ENCODE results near the gene PAPPA. TPM values are rescaled to one million over a fixed set of nuclear protein-coding genes. Genes with fewer than 3 reads are reported as not detected.

PAPPA gene
- total RNA-seq, 4 donors from 2014 or later: 0.70 to 4.1 (median 1.8) TPM

- Histone ChIP-seq H3K4me1 (no peaks in the 10 kb centered on the region), H3K4me3 (no peak overlapping the region), H3K9me3 (no peaks in the 10 kb centered on the region), H3K27ac (no peak overlapping the region), H3K36me3 (no peaks in the 10 kb centered on the region), H3K27me3 (no peaks in the 10 kb centered on the region)
- TF ChIP-seq POLR2A (IDR thresholded peaks at IDR 0.05): no peak
- TF ChIP-seq, protein P1, sequence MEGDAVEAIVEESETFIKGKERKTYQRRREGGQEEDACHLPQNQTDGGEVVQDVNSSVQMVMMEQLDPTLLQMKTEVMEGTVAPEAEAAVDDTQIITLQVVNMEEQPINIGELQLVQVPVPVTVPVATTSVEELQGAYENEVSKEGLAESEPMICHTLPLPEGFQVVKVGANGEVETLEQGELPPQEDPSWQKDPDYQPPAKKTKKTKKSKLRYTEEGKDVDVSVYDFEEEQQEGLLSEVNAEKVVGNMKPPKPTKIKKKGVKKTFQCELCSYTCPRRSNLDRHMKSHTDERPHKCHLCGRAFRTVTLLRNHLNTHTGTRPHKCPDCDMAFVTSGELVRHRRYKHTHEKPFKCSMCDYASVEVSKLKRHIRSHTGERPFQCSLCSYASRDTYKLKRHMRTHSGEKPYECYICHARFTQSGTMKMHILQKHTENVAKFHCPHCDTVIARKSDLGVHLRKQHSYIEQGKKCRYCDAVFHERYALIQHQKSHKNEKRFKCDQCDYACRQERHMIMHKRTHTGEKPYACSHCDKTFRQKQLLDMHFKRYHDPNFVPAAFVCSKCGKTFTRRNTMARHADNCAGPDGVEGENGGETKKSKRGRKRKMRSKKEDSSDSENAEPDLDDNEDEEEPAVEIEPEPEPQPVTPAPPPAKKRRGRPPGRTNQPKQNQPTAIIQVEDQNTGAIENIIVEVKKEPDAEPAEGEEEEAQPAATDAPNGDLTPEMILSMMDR (IDR thresholded peaks at IDR 0.05): no peak
- no peak for DNase-seq
Measured at GRCh38 chr9:116380496-116380995, 227.0 kb downstream of the PAPPA start.

DNA sequence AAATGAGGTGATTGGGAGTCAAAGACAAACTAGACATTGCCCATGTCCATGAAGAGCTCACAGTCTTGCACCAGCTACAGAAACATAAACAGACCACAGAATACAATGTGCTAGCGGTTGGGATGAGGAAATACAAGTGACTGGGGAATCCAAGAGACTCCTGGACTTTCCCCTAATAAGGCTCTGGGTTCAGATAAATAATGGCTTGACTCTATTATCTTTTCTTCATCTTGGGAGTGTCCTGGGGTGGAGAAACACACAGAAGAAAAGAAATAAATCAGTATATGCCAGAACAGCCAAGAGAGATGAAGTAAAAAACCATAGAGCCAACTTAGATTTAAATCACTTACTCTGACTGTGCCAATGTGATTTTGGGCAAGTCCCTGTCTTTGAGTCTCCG is 227.8 kb downstream of the PAPPA start:
- Histone ChIP-seq H3K27me3 (no peaks in the 10 kb centered on the region), H3K9me3 (no peaks in the 10 kb centered on the region), H3K36me3 (no peaks in the 10 kb centered on the region), H3K4me3 (no peak overlapping the region), H3K4me1 (no peaks in the 10 kb centered on the region), H3K27ac (no peak overlapping the region)
- TF ChIP-seq, protein P1 (IDR thresholded peaks at IDR 0.05): no peak
- TF ChIP-seq POLR2A (IDR thresholded peaks at IDR 0.05): no peak
- DNase-seq: no peak

DNA sequence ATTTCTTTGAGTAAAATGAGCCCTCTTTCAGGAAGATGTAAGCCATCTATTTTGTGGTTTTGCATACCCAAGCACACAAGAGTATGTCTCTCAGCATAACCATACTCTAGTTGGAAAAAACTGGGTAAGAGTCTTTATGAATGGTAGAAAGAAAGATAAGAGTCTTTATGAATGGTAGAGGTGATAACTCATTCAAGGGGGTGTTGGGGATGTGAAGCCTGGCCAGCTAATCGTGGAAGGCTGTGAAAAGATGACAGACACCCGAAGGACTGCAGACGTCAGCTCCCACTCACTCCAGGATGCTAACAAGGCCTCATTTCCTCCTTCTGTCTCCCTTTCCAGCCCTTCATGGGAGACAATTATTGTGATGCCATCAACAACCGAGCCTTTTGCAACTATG is 228.5 kb downstream of the PAPPA start:
- Histone ChIP-seq H3K27ac (no peak overlapping the region), H3K4me3 (no peak overlapping the region), H3K9me3 (no peaks in the 10 kb centered on the region), H3K27me3 (no peaks in the 10 kb centered on the region), H3K36me3 (no peaks in the 10 kb centered on the region), H3K4me1 (no peaks in the 10 kb centered on the region)
- no peak for DNase-seq
- TF ChIP-seq POLR2A (IDR thresholded peaks at IDR 0.05): no peak

- no peaks in the 10 kb centered on the region for H3K27me3 ChIP-seq
- no peak overlapping the region for H3K4me3 ChIP-seq
- DNase-seq: no peak
- H3K4me1 ChIP-seq: no peaks in the 10 kb centered on the region
- H3K27ac ChIP-seq: no peak overlapping the region
- TF ChIP-seq POLR2A (IDR thresholded peaks at IDR 0.05): no peak
- TF ChIP-seq, protein P1 (IDR thresholded peaks at IDR 0.05): no peak
- no peaks in the 10 kb centered on the region for H3K9me3 ChIP-seq
- H3K36me3 ChIP-seq: no peaks in the 10 kb centered on the region
Measured at GRCh38 chr9:116383133-116383532, 229.5 kb downstream of the PAPPA start.

- no peaks in the 10 kb centered on the region for H3K27me3 ChIP-seq
- no peak for TF ChIP-seq POLR2A (IDR thresholded peaks at IDR 0.05)
- TF ChIP-seq, protein P1 (IDR thresholded peaks at IDR 0.05): no peak
- H3K4me1 ChIP-seq: no peaks in the 10 kb centered on the region
- H3K9me3 ChIP-seq: no peaks in the 10 kb centered on the region
- no peak overlapping the region for H3K4me3 ChIP-seq
- no peaks in the 10 kb centered on the region for H3K36me3 ChIP-seq
- H3K27ac ChIP-seq: no peak overlapping the region
- DNase-seq: no peak
Measured at GRCh38 chr9:116383936-116384335, 230.3 kb downstream of the PAPPA start.

DNA sequence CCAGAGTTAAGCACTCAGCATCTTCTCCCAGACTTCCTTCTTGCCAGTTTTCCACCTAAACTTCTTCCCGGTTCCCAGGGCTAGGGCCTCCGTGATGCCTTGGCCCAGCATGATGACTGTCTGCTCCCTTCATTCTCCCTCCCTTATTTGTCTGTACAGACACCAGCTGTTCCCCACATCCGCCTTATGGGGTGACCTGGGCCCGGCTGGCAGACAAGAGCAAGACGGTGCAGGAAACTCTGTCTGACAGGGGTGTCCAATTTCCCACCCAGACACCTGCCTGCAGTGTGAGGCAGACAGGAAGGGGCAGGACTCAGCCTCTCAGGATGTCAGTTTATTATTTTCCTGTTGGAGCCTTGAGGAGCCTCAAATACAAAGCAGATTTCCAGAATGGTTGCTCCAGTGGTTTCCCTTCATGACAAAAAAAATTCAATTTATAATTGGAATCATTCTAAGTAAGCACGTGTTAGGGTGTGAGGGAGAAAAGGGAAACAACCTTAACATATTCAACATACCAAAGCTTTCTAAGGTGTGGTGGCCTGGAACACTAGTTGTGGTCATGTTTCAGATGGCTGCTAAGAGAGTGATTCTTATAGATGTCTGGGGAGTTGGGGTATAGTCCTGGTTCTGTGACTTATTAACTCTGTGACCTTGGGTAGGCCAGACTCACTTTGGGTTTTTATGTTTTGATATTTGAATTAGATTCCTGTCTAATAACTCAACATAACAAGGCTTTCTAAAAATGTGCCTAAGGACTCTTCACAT is 234.5 kb downstream of the PAPPA start:
- H3K36me3 ChIP-seq: no peaks in the 10 kb centered on the region
- DNase-seq: no peak
- no peak overlapping the region for H3K4me3 ChIP-seq
- TF ChIP-seq, protein P1 (IDR thresholded peaks at IDR 0.05): no peak
- no peak for TF ChIP-seq POLR2A (IDR thresholded peaks at IDR 0.05)
- no peak overlapping the region for H3K27ac ChIP-seq
- no peaks in the 10 kb centered on the region for H3K27me3 ChIP-seq
- no peaks in the 10 kb centered on the region for H3K9me3 ChIP-seq
- no peaks in the 10 kb centered on the region for H3K4me1 ChIP-seq

All from Peyer's patch (tissue), 4 donors.